Uterus (tissue), 2 donors: ENCODE measurements around the gene C16orf87.

Experiments
- CTCF ChIP-seq, 4 experiments: fragments of 200-600 bp in 2 of 4; fragments of 450-650 bp in 2 of 4; sonication (generic) in 2 of 4; IDR thresholded peaks; one replicate each; pipeline ENCODE4 v1.5.1; 2016 to 2019; ENCODE audit warnings: antibody characterized with exemption in 4 of 4, mild to moderate bottlenecking in 2 of 4, moderate library complexity in 1 of 4
- POLR2A ChIP-seq, 2 donors: fragments of 450-650 bp; IDR thresholded peaks; one replicate each; pipeline ENCODE4 v1.6.1; 2016; ENCODE audit warnings: antibody characterized with exemption in 2 of 2, mild to moderate bottlenecking in 1 of 2, moderate library complexity in 1 of 2

DNA sequence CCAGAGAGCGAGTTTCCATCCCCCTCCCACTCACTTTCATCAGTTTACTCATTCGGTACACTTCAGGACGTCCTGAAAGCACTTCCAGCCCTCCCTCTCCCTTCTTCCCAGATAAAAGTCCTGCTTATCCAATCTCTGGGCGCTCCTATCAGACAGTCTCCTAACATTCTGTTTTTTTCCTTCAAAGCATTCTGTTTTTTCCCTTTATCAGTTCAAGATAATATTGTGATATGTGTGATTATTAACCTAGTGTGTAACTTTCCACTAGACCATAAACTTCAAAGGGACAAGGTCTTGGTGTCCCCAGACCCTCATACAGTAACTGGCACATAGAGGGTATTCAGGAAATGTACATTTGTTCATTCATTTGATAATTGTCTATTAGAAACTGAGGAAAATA, 24.4 kb upstream of the C16orf87 start:
- TF ChIP-seq CTCF (IDR thresholded peaks at IDR 0.05), result no peak
- no peak for TF ChIP-seq POLR2A (IDR thresholded peaks at IDR 0.05)
